Measurements from ENCODE around the gene PTPN1.
"Not testable (repeated sequence)": the region's sequence is repeated elsewhere in the genome, so short reads cannot be mapped to it uniquely, and the experiment has no call there.

Gene PTPN1

GRCh38 chr20:50557549-50558134, 47.5 kb downstream of the PTPN1 start:
- DNase-seq (ENCODE audit: low read depth, low spot score) = no peak

GRCh38 chr20:50558483-50558925, 48.3 kb downstream of the PTPN1 start:
- DNase-seq (ENCODE audit: low read depth, low spot score) = no peak

GRCh38 chr20:50559149-50559548, 49.0 kb downstream of the PTPN1 start:
- no peak for DNase-seq (ENCODE audit: low read depth, low spot score)

- no peak for DNase-seq (ENCODE audit: low read depth, low spot score)
Observed at GRCh38 chr20:50559856-50560638, 49.9 kb downstream of the PTPN1 start.

- no peak for DNase-seq (ENCODE audit: low read depth, low spot score)
Observed at GRCh38 chr20:50560867-50561266, 50.7 kb downstream of the PTPN1 start.

GRCh38 chr20:50561379-50562078, 51.3 kb downstream of the PTPN1 start:
- DNase-seq (ENCODE audit: low read depth, low spot score) = peak; percentile 75

GRCh38 chr20:50562262-50562701, 52.1 kb downstream of the PTPN1 start:
- no peak for DNase-seq (ENCODE audit: low read depth, low spot score)

GRCh38 chr20:50563133-50563944, 53.2 kb downstream of the PTPN1 start:
- DNase-seq (ENCODE audit: low read depth, low spot score) = no peak

- no peak for DNase-seq (ENCODE audit: low read depth, low spot score)
Observed at GRCh38 chr20:50565383-50565782, 55.2 kb downstream of the PTPN1 start.

- DNase-seq (ENCODE audit: low read depth, low spot score) = no peak
Observed at GRCh38 chr20:50565871-50566270, 55.7 kb downstream of the PTPN1 start.

- DNase-seq (ENCODE audit: low read depth, low spot score) = no peak
Observed at GRCh38 chr20:50567860-50568548, 57.8 kb downstream of the PTPN1 start.

- DNase-seq (ENCODE audit: low read depth, low spot score) = no peak
Observed at GRCh38 chr20:50568549-50568942, 58.4 kb downstream of the PTPN1 start.

GRCh38 chr20:50569487-50569863, 59.3 kb downstream of the PTPN1 start:
- not testable (repeated sequence) for DNase-seq (ENCODE audit: low read depth, low spot score)

- no peak for DNase-seq (ENCODE audit: low read depth, low spot score)
Observed at GRCh38 chr20:50569864-50570836, 60.0 kb downstream of the PTPN1 start.

GRCh38 chr20:50571466-50571865, 61.3 kb downstream of the PTPN1 start:
- DNase-seq (ENCODE audit: low read depth, low spot score) = no peak

GRCh38 chr20:50572938-50573777, 63.0 kb downstream of the PTPN1 start:
- DNase-seq (ENCODE audit: low read depth, low spot score) = no peak

GRCh38 chr20:50574108-50574507, 63.9 kb downstream of the PTPN1 start:
- no peak for DNase-seq (ENCODE audit: low read depth, low spot score)

- DNase-seq (ENCODE audit: low read depth, low spot score) = no peak
Observed at GRCh38 chr20:50574586-50574985, 64.4 kb downstream of the PTPN1 start.

Measured in brain pericyte (primary cell).